Lower leg skin (tissue), 3 donors: Measurements from ENCODE around the gene SPTB.

Experiments used
- CTCF ChIP-seq, 3 donors: fragments of 450-650 bp; IDR thresholded peaks; one replicate each; pipeline ENCODE4 v1.5.1; 2016; ENCODE audit warnings: antibody characterized with exemption in 3 of 3, mild to moderate bottlenecking in 3 of 3, moderate library complexity in 2 of 3
- POLR2A ChIP-seq, 2 donors: fragments of 450-650 bp; IDR thresholded peaks; one replicate each; pipeline ENCODE4 v1.6.1; 2016 to 2017; ENCODE audit warnings: antibody characterized with exemption in 2 of 2, mild to moderate bottlenecking in 1 of 2, moderate library complexity in 1 of 2

DNA sequence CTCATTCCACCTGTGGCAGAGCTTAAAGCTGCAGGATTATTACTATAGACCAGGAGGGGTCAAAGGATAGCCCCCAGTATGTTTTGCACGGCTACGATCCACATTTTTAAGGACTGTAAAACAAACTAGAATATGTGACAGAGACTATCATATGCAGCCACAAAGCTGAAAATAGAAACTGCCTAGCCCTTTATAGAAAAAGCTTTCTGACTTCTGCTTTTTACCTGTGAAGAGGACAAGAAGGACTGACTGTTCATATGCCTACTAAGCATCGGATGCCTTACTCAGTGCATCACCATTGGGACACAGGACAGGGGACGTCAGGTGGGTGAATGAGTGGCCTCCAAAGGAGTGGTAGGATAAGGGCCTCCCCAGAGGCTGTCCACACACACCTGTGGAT is 29.8 kb downstream of the SPTB start:
- TF ChIP-seq CTCF (IDR thresholded peaks at IDR 0.05): no peak
- TF ChIP-seq POLR2A (IDR thresholded peaks at IDR 0.05): no peak
